NB4 (cell line): Measurements from ENCODE around the gene OR1J4.

Experiments used
- MAX ChIP-seq: IDR thresholded peaks from 2 replicates; pipeline ENCODE4 v1.6.1; 2011; ENCODE audit warnings: low read depth, low read length
- POLR2A ChIP-seq: IDR thresholded peaks from 2 replicates; pipeline ENCODE4 v1.6.1; 2011; ENCODE audit warnings: mild to moderate bottlenecking; ENCODE audit not compliant: insufficient read length; ENCODE audit errors: extremely low read depth
- TF ChIP-seq, protein P1 (sequence below): IDR thresholded peaks from one replicate; pipeline ENCODE4 v1.5.1; 2012; ENCODE audit warnings: low read depth, low read length

DNA sequence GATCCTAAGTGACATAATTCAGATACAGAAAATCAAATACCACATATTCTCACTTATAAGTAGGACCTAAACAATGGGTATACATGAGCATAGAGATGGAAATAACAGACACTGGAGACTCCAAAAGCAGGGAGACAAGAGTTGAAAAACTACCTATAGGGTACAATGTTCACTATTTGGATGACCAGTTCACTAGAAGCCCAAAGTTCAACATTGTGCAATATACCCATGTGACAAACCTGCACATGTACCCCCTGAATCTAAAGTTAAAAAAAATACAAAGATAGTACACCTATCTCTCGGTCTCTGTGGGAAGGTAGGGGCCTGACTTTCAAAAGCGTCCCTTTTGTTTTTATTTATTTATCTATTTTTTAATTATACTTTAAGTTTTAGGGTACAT, 19.8 kb downstream of the OR1J4 start:
- TF ChIP-seq MAX (no peak), POLR2A (no peak)
- TF ChIP-seq, protein P1, sequence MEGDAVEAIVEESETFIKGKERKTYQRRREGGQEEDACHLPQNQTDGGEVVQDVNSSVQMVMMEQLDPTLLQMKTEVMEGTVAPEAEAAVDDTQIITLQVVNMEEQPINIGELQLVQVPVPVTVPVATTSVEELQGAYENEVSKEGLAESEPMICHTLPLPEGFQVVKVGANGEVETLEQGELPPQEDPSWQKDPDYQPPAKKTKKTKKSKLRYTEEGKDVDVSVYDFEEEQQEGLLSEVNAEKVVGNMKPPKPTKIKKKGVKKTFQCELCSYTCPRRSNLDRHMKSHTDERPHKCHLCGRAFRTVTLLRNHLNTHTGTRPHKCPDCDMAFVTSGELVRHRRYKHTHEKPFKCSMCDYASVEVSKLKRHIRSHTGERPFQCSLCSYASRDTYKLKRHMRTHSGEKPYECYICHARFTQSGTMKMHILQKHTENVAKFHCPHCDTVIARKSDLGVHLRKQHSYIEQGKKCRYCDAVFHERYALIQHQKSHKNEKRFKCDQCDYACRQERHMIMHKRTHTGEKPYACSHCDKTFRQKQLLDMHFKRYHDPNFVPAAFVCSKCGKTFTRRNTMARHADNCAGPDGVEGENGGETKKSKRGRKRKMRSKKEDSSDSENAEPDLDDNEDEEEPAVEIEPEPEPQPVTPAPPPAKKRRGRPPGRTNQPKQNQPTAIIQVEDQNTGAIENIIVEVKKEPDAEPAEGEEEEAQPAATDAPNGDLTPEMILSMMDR: no peak
